Kidney tubule cell (primary cell): ENCODE measurements around the gene SETD3.
A peak's percentile ranks its signal among the peaks of the same experiment; 100 is the strongest.

Experiments used
- DNase-seq: peaks from one replicate; pipeline ENCODE4 v3.0.0-alpha.2; 2018; ENCODE audit warnings: low spot score

SETD3 gene

DNA sequence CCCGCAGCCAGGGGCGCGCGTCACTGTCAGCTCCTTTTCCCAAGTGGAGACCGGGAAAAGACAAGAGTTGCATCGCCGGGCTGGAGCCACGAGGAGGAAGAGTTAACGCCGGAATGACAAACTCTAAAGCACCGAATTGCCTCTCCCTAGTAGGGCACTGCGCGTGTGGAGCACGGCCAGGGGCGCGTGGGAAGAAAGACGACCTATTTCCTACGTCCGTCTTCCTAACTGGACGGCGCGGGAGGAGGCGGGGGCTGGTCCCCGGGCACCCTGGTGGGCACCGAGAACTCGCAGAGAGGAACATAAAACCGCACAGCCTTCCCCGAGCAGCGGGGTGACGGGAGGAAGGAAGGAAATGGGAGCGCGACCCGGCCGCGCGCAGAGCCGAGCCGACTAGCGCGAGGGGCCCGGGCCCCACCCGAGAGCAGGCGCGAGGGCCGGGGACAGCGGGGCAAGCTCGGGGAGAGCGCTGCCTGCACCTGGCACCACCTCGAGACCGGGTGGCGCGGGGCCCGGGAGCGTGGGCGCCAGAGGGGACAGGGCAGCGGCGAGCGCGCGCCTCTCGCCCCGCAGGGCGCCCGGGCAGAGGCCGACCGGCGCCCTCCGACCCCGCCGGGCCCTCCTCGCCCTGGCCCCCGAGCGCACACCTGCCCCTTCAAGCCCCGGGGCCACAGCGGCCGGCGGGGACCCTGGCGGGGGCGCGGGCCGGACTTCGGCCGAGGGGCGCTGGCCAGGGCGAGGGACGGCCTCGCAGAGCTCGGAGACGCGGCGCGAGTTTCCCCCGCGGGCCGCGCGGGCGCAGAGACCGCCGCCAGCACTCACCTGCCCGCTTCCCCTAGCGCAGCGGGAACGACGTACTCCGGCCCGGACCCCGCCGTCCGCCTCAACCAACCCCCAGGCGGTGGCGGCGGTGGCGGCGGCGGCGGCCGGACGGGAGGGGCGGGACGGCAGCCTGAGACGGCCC is at the start of gene SETD3:
SETD3 (minus strand) TSS at position 954 of the 964 bp plus-strand sequence. CDS start 15,054 bp downstream, outside the sequence.
- peak; percentile 66 for DNase-seq

GRCh38 chr14:99529899-99530298 is 49.2 kb upstream of the SETD3 start:
- DNase-seq: no peak

- no peak for DNase-seq
Observed at GRCh38 chr14:99527427-99528076, 46.9 kb upstream of the SETD3 start.

GRCh38 chr14:99527026-99527425 is 46.4 kb upstream of the SETD3 start:
- DNase-seq: no peak

DNA sequence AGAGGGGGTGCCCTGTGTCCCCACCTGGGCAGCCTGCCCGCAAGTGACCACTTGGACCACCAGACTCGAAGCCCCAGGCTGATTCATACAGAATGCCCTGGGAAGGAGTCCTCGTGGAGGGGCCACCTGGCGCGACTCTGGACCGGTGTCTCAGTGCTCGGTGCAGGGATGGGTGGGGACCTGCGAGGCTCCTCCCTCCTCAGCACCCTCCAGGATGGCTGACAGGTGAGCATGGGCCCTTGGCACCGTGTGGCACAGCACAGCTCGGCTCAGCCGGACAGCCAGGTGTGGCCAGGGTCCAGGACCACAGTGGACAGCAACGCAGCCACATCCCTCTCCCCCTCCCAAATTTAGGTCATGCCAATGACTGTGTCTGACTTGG is 45.0 kb upstream of the SETD3 start:
- no peak for DNase-seq

GRCh38 chr14:99524804-99525698 is 44.4 kb upstream of the SETD3 start:
- DNase-seq: peak; percentile 50

GRCh38 chr14:99524091-99524661 is 43.5 kb upstream of the SETD3 start:
- DNase-seq: no peak

DNA sequence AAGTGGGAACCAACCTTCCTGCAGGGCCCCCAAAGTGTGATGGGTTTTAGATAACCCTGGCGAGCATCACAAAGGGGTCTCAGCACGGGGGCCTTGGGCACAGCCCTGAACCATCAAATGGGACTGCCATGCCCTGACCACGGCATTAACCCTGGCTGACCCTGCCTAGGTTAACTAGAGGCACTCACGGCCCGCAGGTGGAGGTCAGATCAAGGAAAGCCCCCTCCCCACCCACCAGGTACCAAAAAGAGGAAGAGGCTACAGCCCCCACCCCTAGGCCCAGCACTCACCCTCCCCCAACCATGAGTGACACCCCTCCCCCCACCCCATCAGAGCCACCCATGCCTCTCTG is 43.0 kb upstream of the SETD3 start:
- DNase-seq: no peak

GRCh38 chr14:99522934-99523703 is 42.5 kb upstream of the SETD3 start:
- DNase-seq: no peak

DNA sequence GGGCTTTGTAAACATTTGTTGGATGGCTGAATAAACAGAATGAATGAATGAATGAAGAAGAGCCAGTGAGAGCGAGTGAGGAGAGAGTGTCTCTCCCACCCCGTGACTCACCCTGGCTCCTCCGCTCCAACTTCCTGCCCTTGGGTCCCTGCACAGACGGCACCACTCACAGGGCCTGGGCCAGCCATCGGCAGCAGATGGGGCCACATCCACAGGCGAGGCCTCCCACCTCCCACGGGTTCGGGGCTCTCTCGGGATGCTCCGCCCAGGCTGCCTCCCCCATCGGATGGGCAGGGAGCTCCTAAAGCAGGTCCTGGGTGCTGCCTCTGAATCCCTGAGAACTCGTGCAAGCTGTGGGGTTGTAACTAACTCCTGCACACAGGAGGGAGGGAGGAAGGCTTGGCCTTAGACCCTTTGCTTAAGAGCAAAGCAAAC is 41.8 kb upstream of the SETD3 start:
- DNase-seq: no peak

GRCh38 chr14:99522025-99522401 is 41.4 kb upstream of the SETD3 start:
- no peak for DNase-seq

GRCh38 chr14:99521176-99522024 is 40.7 kb upstream of the SETD3 start:
- DNase-seq: no peak

GRCh38 chr14:99520571-99521081 is 40.0 kb upstream of the SETD3 start:
- DNase-seq: no peak

DNA sequence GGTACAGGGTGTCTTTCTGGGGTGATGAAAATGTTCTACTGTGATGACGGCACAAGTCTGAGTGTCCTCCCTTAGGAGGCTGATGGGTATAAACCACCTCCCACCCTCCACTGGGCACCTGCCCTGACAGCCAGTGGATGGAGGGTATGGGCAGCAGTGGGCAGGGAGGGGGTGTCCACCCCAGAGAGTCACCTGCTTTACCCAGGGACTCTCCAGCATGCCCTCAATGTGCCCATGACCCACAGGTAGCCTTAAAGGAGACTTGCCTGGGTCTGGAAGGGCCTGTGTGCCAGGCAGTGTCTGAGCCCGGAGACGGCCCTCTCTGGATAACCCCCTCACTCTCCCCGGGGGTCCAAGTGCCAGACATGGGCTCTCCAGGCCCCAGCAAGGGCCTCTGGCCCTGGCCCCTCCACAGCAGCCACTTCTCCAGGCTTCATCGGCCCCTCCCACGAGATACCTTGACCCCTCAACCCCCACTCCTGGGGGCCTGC is 39.3 kb upstream of the SETD3 start:
- no peak for DNase-seq

DNA sequence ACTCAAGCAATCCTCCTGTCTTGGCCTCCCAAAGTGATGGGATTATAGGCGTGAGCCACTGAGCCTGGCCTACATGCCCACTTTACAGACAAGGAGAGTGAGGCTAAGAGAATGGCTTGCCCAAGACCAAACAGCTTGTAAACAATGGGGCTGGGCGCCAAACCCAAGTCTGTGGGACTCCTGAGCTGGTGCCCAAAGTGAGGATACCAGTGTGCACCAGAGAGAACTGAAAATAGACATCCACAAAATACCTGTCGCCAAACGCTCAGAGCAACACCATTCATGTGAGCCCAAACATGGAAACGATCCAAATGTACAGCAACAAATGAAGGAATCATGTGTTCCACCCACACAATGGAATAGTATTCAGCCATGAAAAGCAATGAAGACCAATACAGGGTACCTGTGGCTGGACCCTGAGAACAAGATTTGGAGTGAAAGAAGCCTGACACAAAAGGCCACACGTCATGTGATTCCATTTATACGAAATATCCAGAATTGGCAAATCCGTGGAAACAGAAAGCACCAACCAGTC is 38.8 kb upstream of the SETD3 start:
- DNase-seq: no peak

DNA sequence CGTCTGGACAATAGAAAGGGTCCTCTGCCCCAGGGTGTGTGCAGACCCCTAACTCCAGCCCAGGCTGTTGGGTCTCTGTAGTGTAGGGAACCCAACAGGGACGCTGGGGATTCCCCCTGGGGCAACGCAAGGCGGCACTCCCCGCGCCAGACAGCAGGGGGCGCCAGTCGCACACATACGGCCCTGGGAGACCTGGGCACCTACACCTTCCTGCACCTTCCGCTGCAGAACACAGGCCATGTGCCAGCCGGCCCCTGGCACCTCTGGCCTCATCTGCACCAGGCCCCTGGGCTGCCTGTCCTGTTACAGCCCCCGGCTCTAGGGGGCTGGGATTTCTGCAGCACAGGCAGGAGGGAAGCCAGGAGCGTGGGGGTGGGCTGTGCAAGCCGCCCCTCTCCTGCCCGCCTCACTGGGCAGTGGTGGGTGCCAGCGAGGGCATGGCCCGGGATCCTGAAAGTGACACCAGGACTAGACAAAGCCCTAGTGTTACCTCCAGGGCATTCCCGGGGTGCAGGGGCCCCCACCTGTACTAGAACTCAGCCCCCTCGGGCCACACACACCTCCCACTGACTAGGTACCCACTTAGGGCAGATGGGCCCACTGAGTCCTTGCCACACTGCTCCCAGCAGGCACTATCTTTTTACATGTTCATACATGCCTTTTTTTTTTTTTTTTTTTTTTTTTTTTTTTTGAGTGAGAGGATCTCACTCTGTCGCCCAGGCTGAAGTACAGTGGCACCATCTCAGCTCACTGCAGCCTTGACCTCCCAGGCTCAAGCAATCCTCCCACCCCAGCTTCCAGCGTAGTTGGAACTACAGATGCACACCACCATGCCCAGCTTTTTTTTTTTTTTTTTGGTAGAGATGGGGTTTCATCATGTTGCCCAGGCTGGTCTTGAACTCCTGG is 38.0 kb upstream of the SETD3 start:
- DNase-seq: peak; percentile 79

GRCh38 chr14:99517643-99518381 is 37.2 kb upstream of the SETD3 start:
- no peak for DNase-seq
